Neural cell (in vitro differentiated cells): ENCODE results near the gene TEX13D.

Experiments used
- POLR2AphosphoS5 ChIP-seq: IDR thresholded peaks from 2 replicates; pipeline ENCODE4 v1.6.1; 2012
- RAD21 ChIP-seq: fragments of 450-650 bp; conservative IDR thresholded peaks from 2 replicates; pipeline ENCODE4 v1.6.1; 2014; ENCODE audit warnings: antibody characterized with exemption, mild to moderate bottlenecking, moderate library complexity
- SMC3 ChIP-seq: fragments of 450-650 bp; conservative IDR thresholded peaks from 2 replicates; pipeline ENCODE4 v1.6.1; 2014; ENCODE audit warnings: antibody characterized with exemption, mild to moderate bottlenecking, moderate library complexity; ENCODE audit not compliant: poor library complexity
- TAF1 ChIP-seq: IDR thresholded peaks from 2 replicates; pipeline ENCODE4 v1.6.1; 2012; ENCODE audit warnings: low read depth
- TF ChIP-seq, protein P1 (sequence below): fragments of 450-650 bp; IDR thresholded peaks from 2 replicates; pipeline ENCODE4 v1.5.1; 2014; ENCODE audit warnings: antibody characterized with exemption, mild to moderate bottlenecking, moderate library complexity; ENCODE audit not compliant: poor library complexity, severe bottlenecking
- TF ChIP-seq, protein P2 (sequence below): IDR thresholded peaks from 2 replicates; pipeline ENCODE4 v1.6.1; 2012; ENCODE audit warnings: borderline replicate concordance

DNA sequence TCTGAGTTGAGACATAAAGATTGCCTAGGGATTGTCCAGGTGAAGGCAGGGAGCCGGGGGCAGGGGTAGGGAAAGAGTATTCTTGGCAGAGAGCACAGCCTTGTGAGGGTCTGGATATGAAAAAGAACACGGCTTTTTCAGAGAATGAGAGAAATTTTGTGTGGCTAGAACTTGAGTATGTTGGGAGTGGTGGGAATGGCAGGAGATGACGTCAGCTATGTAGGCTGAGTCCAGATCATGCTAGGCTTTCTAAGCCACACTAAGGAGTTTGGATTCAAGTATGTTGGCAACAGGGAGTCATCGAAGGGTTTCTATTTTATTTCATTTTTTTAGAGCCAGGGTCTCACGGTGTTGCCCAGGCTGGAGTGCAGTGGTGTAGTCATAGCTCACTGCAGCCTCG, 53.9 kb downstream of the TEX13D start:
- TF ChIP-seq SMC3, result no peak
- TF ChIP-seq, protein P1, sequence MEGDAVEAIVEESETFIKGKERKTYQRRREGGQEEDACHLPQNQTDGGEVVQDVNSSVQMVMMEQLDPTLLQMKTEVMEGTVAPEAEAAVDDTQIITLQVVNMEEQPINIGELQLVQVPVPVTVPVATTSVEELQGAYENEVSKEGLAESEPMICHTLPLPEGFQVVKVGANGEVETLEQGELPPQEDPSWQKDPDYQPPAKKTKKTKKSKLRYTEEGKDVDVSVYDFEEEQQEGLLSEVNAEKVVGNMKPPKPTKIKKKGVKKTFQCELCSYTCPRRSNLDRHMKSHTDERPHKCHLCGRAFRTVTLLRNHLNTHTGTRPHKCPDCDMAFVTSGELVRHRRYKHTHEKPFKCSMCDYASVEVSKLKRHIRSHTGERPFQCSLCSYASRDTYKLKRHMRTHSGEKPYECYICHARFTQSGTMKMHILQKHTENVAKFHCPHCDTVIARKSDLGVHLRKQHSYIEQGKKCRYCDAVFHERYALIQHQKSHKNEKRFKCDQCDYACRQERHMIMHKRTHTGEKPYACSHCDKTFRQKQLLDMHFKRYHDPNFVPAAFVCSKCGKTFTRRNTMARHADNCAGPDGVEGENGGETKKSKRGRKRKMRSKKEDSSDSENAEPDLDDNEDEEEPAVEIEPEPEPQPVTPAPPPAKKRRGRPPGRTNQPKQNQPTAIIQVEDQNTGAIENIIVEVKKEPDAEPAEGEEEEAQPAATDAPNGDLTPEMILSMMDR, result no peak
- no peak for TF ChIP-seq POLR2AphosphoS5
- TF ChIP-seq TAF1, result no peak
- TF ChIP-seq RAD21, result no peak
- TF ChIP-seq, protein P2, sequence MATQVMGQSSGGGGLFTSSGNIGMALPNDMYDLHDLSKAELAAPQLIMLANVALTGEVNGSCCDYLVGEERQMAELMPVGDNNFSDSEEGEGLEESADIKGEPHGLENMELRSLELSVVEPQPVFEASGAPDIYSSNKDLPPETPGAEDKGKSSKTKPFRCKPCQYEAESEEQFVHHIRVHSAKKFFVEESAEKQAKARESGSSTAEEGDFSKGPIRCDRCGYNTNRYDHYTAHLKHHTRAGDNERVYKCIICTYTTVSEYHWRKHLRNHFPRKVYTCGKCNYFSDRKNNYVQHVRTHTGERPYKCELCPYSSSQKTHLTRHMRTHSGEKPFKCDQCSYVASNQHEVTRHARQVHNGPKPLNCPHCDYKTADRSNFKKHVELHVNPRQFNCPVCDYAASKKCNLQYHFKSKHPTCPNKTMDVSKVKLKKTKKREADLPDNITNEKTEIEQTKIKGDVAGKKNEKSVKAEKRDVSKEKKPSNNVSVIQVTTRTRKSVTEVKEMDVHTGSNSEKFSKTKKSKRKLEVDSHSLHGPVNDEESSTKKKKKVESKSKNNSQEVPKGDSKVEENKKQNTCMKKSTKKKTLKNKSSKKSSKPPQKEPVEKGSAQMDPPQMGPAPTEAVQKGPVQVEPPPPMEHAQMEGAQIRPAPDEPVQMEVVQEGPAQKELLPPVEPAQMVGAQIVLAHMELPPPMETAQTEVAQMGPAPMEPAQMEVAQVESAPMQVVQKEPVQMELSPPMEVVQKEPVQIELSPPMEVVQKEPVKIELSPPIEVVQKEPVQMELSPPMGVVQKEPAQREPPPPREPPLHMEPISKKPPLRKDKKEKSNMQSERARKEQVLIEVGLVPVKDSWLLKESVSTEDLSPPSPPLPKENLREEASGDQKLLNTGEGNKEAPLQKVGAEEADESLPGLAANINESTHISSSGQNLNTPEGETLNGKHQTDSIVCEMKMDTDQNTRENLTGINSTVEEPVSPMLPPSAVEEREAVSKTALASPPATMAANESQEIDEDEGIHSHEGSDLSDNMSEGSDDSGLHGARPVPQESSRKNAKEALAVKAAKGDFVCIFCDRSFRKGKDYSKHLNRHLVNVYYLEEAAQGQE, result no peak
